Suprapubic skin (tissue), 4 donors: ENCODE results near the gene MEIKIN.

Experiments
- EP300 ChIP-seq: sonication (generic); formaldehyde crosslinking; IDR thresholded peaks from one replicate; pipeline ENCODE4 v1.6.1; 2017; ENCODE audit warnings: antibody characterized with exemption
- POLR2A ChIP-seq, 2 donors: fragments of 450-650 bp; IDR thresholded peaks; one replicate each; pipeline ENCODE4 v1.6.1; 2017; ENCODE audit warnings: antibody characterized with exemption in 2 of 2, mild to moderate bottlenecking in 2 of 2, moderate library complexity in 2 of 2
- POLR2AphosphoS5 ChIP-seq, 3 donors: sonication (generic); formaldehyde crosslinking; IDR thresholded peaks; one replicate each; pipeline ENCODE4 v1.6.1; 2017; ENCODE audit warnings: antibody characterized with exemption in 3 of 3
- TF ChIP-seq, protein P1 (sequence below), 2 donors: fragments of 200-600 bp in 1 of 2; fragments of 450-650 bp in 1 of 2; sonication (generic) in 1 of 2; IDR thresholded peaks; one replicate each; pipeline ENCODE4 v1.5.1; 2016 to 2019; ENCODE audit warnings: antibody characterized with exemption in 2 of 2, mild to moderate bottlenecking in 1 of 2, moderate library complexity in 1 of 2

DNA sequence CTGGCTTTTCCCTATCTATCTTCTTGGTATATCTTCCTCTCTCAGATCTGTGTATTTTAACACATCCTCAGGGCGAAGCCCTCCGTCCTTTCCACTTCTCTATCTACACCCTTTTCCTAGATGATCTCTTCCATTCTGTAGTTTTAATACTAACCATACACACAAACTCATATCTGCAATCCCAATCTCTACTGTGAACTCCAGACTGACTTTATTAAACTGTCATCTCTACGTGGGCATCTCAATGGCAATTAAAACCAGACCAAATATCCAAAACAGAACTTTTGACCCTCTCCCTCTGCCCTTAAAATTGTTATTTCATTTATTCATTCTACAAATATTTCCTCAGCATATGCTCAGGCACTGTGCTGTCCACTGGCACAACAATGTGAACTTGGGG lies 155.7 kb downstream of the MEIKIN start:
- TF ChIP-seq, protein P1, sequence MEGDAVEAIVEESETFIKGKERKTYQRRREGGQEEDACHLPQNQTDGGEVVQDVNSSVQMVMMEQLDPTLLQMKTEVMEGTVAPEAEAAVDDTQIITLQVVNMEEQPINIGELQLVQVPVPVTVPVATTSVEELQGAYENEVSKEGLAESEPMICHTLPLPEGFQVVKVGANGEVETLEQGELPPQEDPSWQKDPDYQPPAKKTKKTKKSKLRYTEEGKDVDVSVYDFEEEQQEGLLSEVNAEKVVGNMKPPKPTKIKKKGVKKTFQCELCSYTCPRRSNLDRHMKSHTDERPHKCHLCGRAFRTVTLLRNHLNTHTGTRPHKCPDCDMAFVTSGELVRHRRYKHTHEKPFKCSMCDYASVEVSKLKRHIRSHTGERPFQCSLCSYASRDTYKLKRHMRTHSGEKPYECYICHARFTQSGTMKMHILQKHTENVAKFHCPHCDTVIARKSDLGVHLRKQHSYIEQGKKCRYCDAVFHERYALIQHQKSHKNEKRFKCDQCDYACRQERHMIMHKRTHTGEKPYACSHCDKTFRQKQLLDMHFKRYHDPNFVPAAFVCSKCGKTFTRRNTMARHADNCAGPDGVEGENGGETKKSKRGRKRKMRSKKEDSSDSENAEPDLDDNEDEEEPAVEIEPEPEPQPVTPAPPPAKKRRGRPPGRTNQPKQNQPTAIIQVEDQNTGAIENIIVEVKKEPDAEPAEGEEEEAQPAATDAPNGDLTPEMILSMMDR (IDR thresholded peaks at IDR 0.05): no peak
- TF ChIP-seq POLR2AphosphoS5 (IDR thresholded peaks at IDR 0.05): no peak
- no peak for TF ChIP-seq EP300
- TF ChIP-seq POLR2A (IDR thresholded peaks at IDR 0.05): no peak
